H1 (cell line): ENCODE measurements around the gene TRIB2. TPM values are rescaled to one million over a fixed set of nuclear protein-coding genes. Genes with fewer than 3 reads are reported as not detected.
A peak's percentile ranks its signal among the peaks of the same experiment; 100 is the strongest.

Experiments used
- CTCF ChIA-PET: fragments of 300-600 bp; sonication (Branson Sonifier 250); formaldehyde crosslinking; loops from one replicate; lab custom pipeline; 2021; ENCODE audit not compliant: partially characterized antibody; lab: Charles Lee
- POLR2A ChIA-PET: fragments of 300-600 bp; sonication (Branson Sonifier 250); formaldehyde crosslinking; loops from one replicate; lab custom pipeline; 2021; ENCODE audit warnings: inconsistent platforms; ENCODE audit not compliant: partially characterized antibody; lab: Charles Lee
- DNase-seq, 2 experiments: peaks; one replicate each; pipeline versions ENCODE4 v3.0.0 to v3.0.0-alpha.2; 2010 to 2022; ENCODE audit warnings: low spot score in 2 of 2, low read depth in 1 of 2, mixed read lengths in 1 of 2
- FAIRE-seq: peaks from 2 replicates; lab custom pipeline; 2011; peaks lifted over from hg19 to GRCh38; lab: Jason Lieb, UNC
- H2AFZ ChIP-seq: 2 replicates; pipeline ENCODE4 v1.8.1; 2012; ENCODE audit warnings: low read length, inconsistent platforms
- H2AK5ac ChIP-seq: 2 replicates; pipeline ENCODE4 v1.6.1; 2013; ENCODE audit warnings: low read depth, low read length
- H2BK120ac ChIP-seq: replicated peaks from 2 replicates; pipeline ENCODE3; 2013; ENCODE audit warnings: low read depth, low read length, inconsistent platforms
- H2BK12ac ChIP-seq: 2 replicates; pipeline ENCODE4 v1.6.1; 2013; ENCODE audit warnings: low read depth, low read length
- H2BK15ac ChIP-seq: 2 replicates; pipeline ENCODE4 v1.6.1; 2013; ENCODE audit warnings: low read length
- H2BK20ac ChIP-seq: 2 replicates; pipeline ENCODE4 v1.6.1; 2013; ENCODE audit warnings: low read length
- H2BK5ac ChIP-seq: 2 replicates; pipeline ENCODE4 v1.6.1; 2013; ENCODE audit warnings: low read depth, low read length
- H3K14ac ChIP-seq: 2 replicates; pipeline ENCODE4 v1.6.1; 2013; ENCODE audit warnings: inconsistent platforms; ENCODE audit not compliant: insufficient read length
- H3K18ac ChIP-seq: 2 replicates; pipeline ENCODE4 v1.6.1; 2013; ENCODE audit warnings: low read length; ENCODE audit errors: extremely low read depth
- H3K23ac ChIP-seq: 2 replicates; pipeline ENCODE4 v1.6.1; 2013; ENCODE audit warnings: inconsistent platforms; ENCODE audit not compliant: insufficient read length
- H3K23me2 ChIP-seq: 2 replicates; pipeline ENCODE4 v1.6.1; 2013; ENCODE audit warnings: low read depth, low read length
- H3K27ac ChIP-seq: 2 replicates; pipeline ENCODE4 v1.6.1; 2011; ENCODE audit warnings: low read depth, low read length, inconsistent platforms
- H3K27me3 ChIP-seq, 4 experiments: replicated peaks in 1 of 4; 1 replicate in 1 of 4; 2 replicates in 3 of 4; pipeline versions ENCODE4 v1.6.1 to v1.8.1; 2011 to 2013; ENCODE audit warnings: low read length in 3 of 4, mild to moderate bottlenecking in 3 of 4, inconsistent platforms in 2 of 4, mixed read lengths in 2 of 4, moderate library complexity in 1 of 4; ENCODE audit not compliant: control insufficient read depth in 3 of 4, insufficient read depth in 3 of 4; ENCODE audit errors: extremely low read depth in 1 of 4
- H3K36me3 ChIP-seq, 4 experiments: 2 replicates each; pipeline versions ENCODE4 v1.6.1 to v1.8.1; 2011 to 2013; ENCODE audit warnings: mild to moderate bottlenecking in 4 of 4, low read length in 3 of 4, moderate library complexity in 2 of 4, control low read depth in 1 of 4, inconsistent platforms in 1 of 4; ENCODE audit not compliant: insufficient read depth in 4 of 4, control insufficient read depth in 2 of 4
- H3K4ac ChIP-seq: replicated peaks from 2 replicates; pipeline ENCODE3; 2013; ENCODE audit warnings: low read length, low read depth, mixed read lengths, inconsistent platforms; ENCODE audit not compliant: insufficient read length
- H3K4me1 ChIP-seq, 4 experiments: replicated peaks in 1 of 4; 1 replicate in 1 of 4; 2 replicates in 3 of 4; pipeline versions ENCODE4 v1.6.1 to v1.8.1; 2011 to 2013; ENCODE audit warnings: low read length in 3 of 4, inconsistent platforms in 2 of 4, mixed read lengths in 1 of 4; ENCODE audit not compliant: insufficient read depth in 4 of 4, control insufficient read depth in 3 of 4
- H3K4me2 ChIP-seq, 2 experiments: 2 replicates each; pipeline versions ENCODE4 v1.6.1 to v1.8.1; 2011 to 2013; ENCODE audit warnings: low read depth in 2 of 2, low read length in 2 of 2, control low read depth in 1 of 2, inconsistent platforms in 1 of 2, mild to moderate bottlenecking in 1 of 2; ENCODE audit not compliant: insufficient read depth in 1 of 2
- H3K4me3 ChIP-seq, 4 experiments: fragments of 200-600, 300-600 bp in 1 of 4; sonication (generic), shearing (Covaris generic), sonication (Bioruptor Twin) in 1 of 4; 2 replicates each; pipeline versions ENCODE4 v1.5.1 to v1.8.1; 2011 to 2016; ENCODE audit warnings: low read length in 4 of 4, low read depth in 3 of 4, control low read depth in 2 of 4, inconsistent platforms in 2 of 4, mild to moderate bottlenecking in 2 of 4, mixed read lengths in 1 of 4, moderate library complexity in 1 of 4; ENCODE audit not compliant: insufficient read depth in 2 of 4; ENCODE audit errors: extremely low read depth in 1 of 4
- H3K56ac ChIP-seq: replicated peaks from 2 replicates; pipeline ENCODE3; 2013; ENCODE audit warnings: low read depth, mild to moderate bottlenecking, mixed read lengths, low read length, inconsistent platforms; ENCODE audit not compliant: insufficient read length
- H3K79me1 ChIP-seq: 2 replicates; pipeline ENCODE4 v1.6.1; 2013; ENCODE audit warnings: low read depth, low read length, control low read depth
- H3K79me2 ChIP-seq, 2 experiments: 2 replicates each; pipeline versions ENCODE4 v1.6.1 to v1.8.1; 2012 to 2013; ENCODE audit warnings: low read length in 2 of 2, mild to moderate bottlenecking in 2 of 2, inconsistent platforms in 1 of 2; ENCODE audit not compliant: insufficient read depth in 2 of 2, control insufficient read depth in 1 of 2
- H3K9ac ChIP-seq, 4 experiments: replicated peaks in 1 of 4; 1 replicate in 1 of 4; 2 replicates in 3 of 4; pipeline versions ENCODE4 v1.6.1 to v1.8.1; 2011 to 2013; ENCODE audit warnings: low read depth in 3 of 4, low read length in 3 of 4, control low read depth in 2 of 4, mild to moderate bottlenecking in 2 of 4, moderate library complexity in 2 of 4, inconsistent platforms in 1 of 4; ENCODE audit errors: extremely low read depth in 1 of 4
- H3K9me3 ChIP-seq, 2 experiments: 2 replicates each; pipeline versions ENCODE4 v1.6.1 to v1.8.1; 2012 to 2013; ENCODE audit warnings: mild to moderate bottlenecking in 2 of 2, moderate library complexity in 2 of 2, control low read depth in 1 of 2, inconsistent platforms in 1 of 2, low read depth in 1 of 2, low read length in 1 of 2, mixed read lengths in 1 of 2; ENCODE audit not compliant: insufficient read depth in 2 of 2
- H4K20me1 ChIP-seq, 2 experiments: replicated peaks in 1 of 2; 2 replicates each; pipeline versions ENCODE3 to v1.8.1; 2011 to 2013; ENCODE audit warnings: inconsistent platforms in 2 of 2, low read length in 2 of 2, mild to moderate bottlenecking in 1 of 2; ENCODE audit not compliant: insufficient read depth in 2 of 2, control insufficient read depth in 1 of 2
- H4K5ac ChIP-seq: 2 replicates; pipeline ENCODE4 v1.6.1; 2013; ENCODE audit warnings: low read length, low read depth, mixed read lengths, inconsistent platforms; ENCODE audit not compliant: insufficient read length
- H4K8ac ChIP-seq: 2 replicates; pipeline ENCODE4 v1.8.0; 2013; ENCODE audit warnings: mild to moderate bottlenecking, moderate library complexity, low read length, inconsistent platforms; ENCODE audit not compliant: insufficient read depth; ENCODE audit errors: extremely low read depth
- H4K91ac ChIP-seq: replicated peaks from 2 replicates; pipeline ENCODE3; 2013; ENCODE audit warnings: low read length, mixed read lengths, inconsistent platforms; ENCODE audit not compliant: insufficient read length
- CHD2 ChIP-seq: IDR thresholded peaks from 2 replicates; pipeline ENCODE4 v1.6.1; 2012; ENCODE audit warnings: low read length, improper control_type of control experiment
- JUND ChIP-seq: IDR thresholded peaks from 2 replicates; pipeline ENCODE4 v1.6.1; 2011; ENCODE audit warnings: mild to moderate bottlenecking, improper control_type of control experiment, low read length
- SIRT6 ChIP-seq: IDR thresholded peaks from one replicate; pipeline ENCODE4 v1.7.1; 2012; ENCODE audit warnings: low read length, inconsistent platforms
- ZNF274 ChIP-seq: IDR thresholded peaks from 2 replicates; pipeline ENCODE4 v1.7.0; 2012; ENCODE audit warnings: low read length, borderline replicate concordance; ENCODE audit errors: extremely low read depth
- WGBS, 2 experiments: shearing (Covaris generic) in 1 of 2; methylation state at CpG; one replicate each; pipeline versions ENCODE4 v1.1.6 to v1.1.7; 2013 to 2015; ENCODE audit warnings: low lambda C conversion rate in 2 of 2, mixed read lengths in 2 of 2, inconsistent platforms in 1 of 2, low coverage in 1 of 2, missing lambda C conversion rate in 1 of 2; ENCODE audit not compliant: insufficient replicate concordance in 2 of 2, insufficient coverage in 1 of 2, insufficient read length in 1 of 2; ENCODE audit errors: extremely low coverage in 1 of 2, missing lambda C conversion rate in 1 of 2; 5-methylcytosine and 5-hydroxymethylcytosine counted together
- polyA plus RNA-seq, 7 experiments: library from polyadenylated mRNA; depleted of rRNA in 3 of 7; stranded (reverse) in 5 of 7; unstranded in 2 of 7; fragments of >200 nt in 5 of 7; fragments of 200-250 nt in 2 of 7; gene quantifications; 1 replicate in 5 of 7; 2 replicates in 1 of 7; 4 replicates in 1 of 7; pipeline versions ENCODE4 v1.2.1 to v1.2.3, GENCODE V29; 2011 to 2013; ENCODE audit warnings: missing spikeins in 2 of 7, mixed read lengths in 2 of 7
- total RNA-seq: library from RNA; stranded (reverse); fragmentation: NEBNext Ultra II Directional; extraction: Animal tissue kit (Norgen Biotek cat#: 25700); gene quantifications from 2 replicates; pipeline ENCODE4 v1.2.1, GENCODE V29; 2021

TRIB2 gene
- total and polyA plus RNA-seq, 2 of the 8 experiments (the other 6 are each of a cell fraction or from before 2014, with no cell fraction given): 40.8 to 57.0 TPM

DNA sequence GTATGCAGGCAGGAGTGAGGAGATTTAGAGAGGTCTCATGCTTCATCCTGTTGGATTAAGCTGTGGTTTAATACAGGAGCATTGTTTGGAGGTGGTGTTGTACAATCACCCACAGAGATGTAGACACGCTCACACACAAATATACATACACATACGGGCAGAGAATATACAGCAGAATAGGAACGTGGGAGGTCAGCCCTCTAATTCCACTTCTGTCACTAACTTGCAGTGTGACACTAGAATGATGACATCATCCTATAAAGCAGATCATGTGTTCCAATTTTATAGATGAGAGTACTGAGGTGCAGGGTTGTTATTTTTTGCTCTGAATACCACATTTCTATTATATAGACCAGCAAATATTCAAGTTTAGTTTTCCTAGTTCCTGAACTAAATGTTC is 54.4 kb downstream of the TRIB2 start:
- Histone ChIP-seq H3K27ac (no peak overlapping the region), H3K27me3 (peaks cover 0 to 6% (median 2%) of the 10 kb centered on the region in 4 experiments; a peak in 5 of 7 replicates), H3K56ac (no peak overlapping the region), H3K14ac (no peak overlapping the region), H3K4me2 (no peak overlapping the region), H3K4ac (no peak overlapping the region), H2BK12ac (no peak overlapping the region; the same call in 1 of the 2 replicates), H3K79me1 (no peaks in the 10 kb centered on the region), H3K23ac (no peak overlapping the region), H3K23me2 (no peaks in the 10 kb centered on the region), H2BK20ac (0 out of 2 replicates have a peak overlapping the region, but pooled peaks have one; percentile 37), H4K8ac (no peak overlapping the region), H2BK120ac (peak overlapping the region; percentile 38), H2AFZ (no peak overlapping the region), H4K5ac (no peak overlapping the region), H3K9ac (no peak overlapping the region)
- ChIA-PET POLR2A (no interaction called here), CTCF (interaction anchor here (0.6 to 1.5 kb wide), 2 partner anchors 42 to 223 kb away, joined by 3 to 4 read pairs; no protein-coding TSS in a partner anchor)
- DNase-seq: no peak
- 83% methylated on average over 3 of the region's 3 CpGs; no CpG with 5 or more reads in 1 of the 2 experiments for WGBS, 2 experiments
- TF ChIP-seq CHD2 (no peak), ZNF274 (no peak), JUND (no peak), SIRT6 (no peak)
- TF ChIP-seq, all 59 proteins: peak for 0
- Histone ChIP-seq H4K20me1 (no peaks in the 10 kb centered on the region), H3K4me1 (peaks cover 4 to 14% (median 10%) of the 10 kb centered on the region in 4 experiments), H2BK5ac (no peak overlapping the region), H3K36me3 (no peaks in the 10 kb centered on the region), H2AK5ac (no peak overlapping the region), H2BK15ac (no peak overlapping the region), H3K79me2 (no peaks in the 10 kb centered on the region), H3K18ac (no peak overlapping the region), H3K9me3 (peaks cover 0 to 6% of the 10 kb centered on the region in 2 experiments; a peak in 1 of 4 replicates), H3K4me3 (peak overlapping the region in 1 of 4 experiments; percentile 7; a peak in 1 of 8 replicates), H4K91ac (peak overlapping the region; percentile 44)
- no peak for FAIRE-seq
